Measurements from ENCODE around the gene MYO16.

The MYO16 gene

GRCh38 chr13:109226631-109227030 lies 597.2 kb downstream of the MYO16 start:
- Histone ChIP-seq H3K27ac (ENCODE audit: low read depth, low read length) (no peak overlapping the region), H3K36me3 (ENCODE audit: control insufficient read depth, insufficient read depth, low read length) (no peaks in the 10 kb centered on the region), H3K4me3 (ENCODE audit: low read depth, low read length) (no peak overlapping the region), H3K27me3 (ENCODE audit: control insufficient read depth, insufficient read depth, low read length) (no peaks in the 10 kb centered on the region), H3K9me3 (ENCODE audit: control insufficient read depth, insufficient read depth, low read length) (peaks cover 5% of the 10 kb centered on the region; the same call in 1 of the 2 replicates), H3K9ac (ENCODE audit: low read depth, low read length) (no peak overlapping the region), H3K4me1 (ENCODE audit: control insufficient read depth, insufficient read depth, low read length) (no peaks in the 10 kb centered on the region)

DNA sequence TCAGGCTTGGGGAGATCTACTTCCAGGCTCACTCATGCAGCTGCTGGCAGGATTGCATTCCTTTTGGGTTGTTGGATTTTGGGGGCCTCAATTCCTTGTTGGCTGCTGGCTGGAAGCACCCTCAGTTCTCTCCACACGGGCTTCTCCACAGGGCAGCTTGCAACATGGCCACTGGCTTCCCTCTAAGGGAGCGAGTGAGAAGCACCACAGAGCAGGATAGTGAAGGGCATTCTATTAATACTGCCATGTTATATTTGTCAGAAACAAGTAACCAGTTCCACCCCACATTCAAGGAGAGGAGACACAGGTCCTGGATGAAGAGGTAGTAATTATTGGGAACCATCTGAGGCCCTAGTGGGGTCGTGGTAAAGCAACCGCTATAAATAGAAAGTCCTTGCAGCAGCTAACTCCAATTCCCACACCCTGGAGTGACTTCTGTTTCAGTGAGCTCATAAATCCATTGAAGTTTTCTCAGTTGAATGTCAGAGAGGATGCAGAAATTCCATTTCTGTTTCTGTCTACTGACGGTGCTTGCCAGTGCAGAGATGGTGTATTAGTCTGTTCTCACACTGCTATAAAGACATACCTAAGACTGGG lies 598.0 kb downstream of the MYO16 start:
- no peak overlapping the region for H3K4me3 ChIP-seq (ENCODE audit: low read depth, low read length)
- H3K36me3 ChIP-seq (ENCODE audit: control insufficient read depth, insufficient read depth, low read length) = no peaks in the 10 kb centered on the region
- H3K27ac ChIP-seq (ENCODE audit: low read depth, low read length) = no peak overlapping the region

DNA sequence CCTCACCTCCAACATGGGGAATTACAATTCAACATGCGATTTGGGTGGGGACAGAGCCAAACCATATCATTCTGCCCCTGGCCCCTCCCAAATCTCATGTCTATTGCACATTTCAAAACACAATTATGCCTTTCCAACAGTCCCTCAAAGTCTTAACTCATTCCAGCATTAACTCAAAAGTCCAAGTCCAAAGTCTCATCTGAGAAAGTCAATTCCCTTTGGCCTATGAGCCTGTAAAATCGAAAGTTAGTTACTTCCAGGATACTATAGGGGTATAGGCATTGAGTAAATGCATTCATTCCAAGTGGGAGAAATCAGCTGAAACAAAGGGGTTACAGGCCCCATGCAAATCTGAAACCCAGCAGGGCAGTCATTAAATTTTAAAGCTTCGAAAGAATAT lies 598.8 kb downstream of the MYO16 start:
- Histone ChIP-seq H3K9me3 (ENCODE audit: control insufficient read depth, insufficient read depth, low read length) (peaks cover 5% of the 10 kb centered on the region; the same call in 1 of the 2 replicates), H3K27me3 (ENCODE audit: control insufficient read depth, insufficient read depth, low read length) (no peaks in the 10 kb centered on the region)

More for the DNA sequence above, 598.0 kb downstream of the MYO16 start:
- H3K9ac ChIP-seq (ENCODE audit: low read depth, low read length) = no peak overlapping the region
- H3K9me3 ChIP-seq (ENCODE audit: control insufficient read depth, insufficient read depth, low read length) = peaks cover 5% of the 10 kb centered on the region; the same call in 1 of the 2 replicates
- H3K27me3 ChIP-seq (ENCODE audit: control insufficient read depth, insufficient read depth, low read length) = no peaks in the 10 kb centered on the region
- no peaks in the 10 kb centered on the region for H3K4me1 ChIP-seq (ENCODE audit: control insufficient read depth, insufficient read depth, low read length)

GRCh38 chr13:109231888-109232287 lies 602.5 kb downstream of the MYO16 start:
- H3K27me3 ChIP-seq (ENCODE audit: control insufficient read depth, insufficient read depth, low read length) = no peaks in the 10 kb centered on the region
- H3K36me3 ChIP-seq (ENCODE audit: control insufficient read depth, insufficient read depth, low read length) = no peaks in the 10 kb centered on the region
- no peaks in the 10 kb centered on the region for H3K4me1 ChIP-seq (ENCODE audit: control insufficient read depth, insufficient read depth, low read length)
- H3K9ac ChIP-seq (ENCODE audit: low read depth, low read length) = no peak overlapping the region
- H3K9me3 ChIP-seq (ENCODE audit: control insufficient read depth, insufficient read depth, low read length) = peaks cover 5% of the 10 kb centered on the region; the same call in 1 of the 2 replicates
- H3K4me3 ChIP-seq (ENCODE audit: low read depth, low read length) = no peak overlapping the region
- H3K27ac ChIP-seq (ENCODE audit: low read depth, low read length) = no peak overlapping the region

More for the DNA sequence above, 598.8 kb downstream of the MYO16 start:
- no peaks in the 10 kb centered on the region for H3K36me3 ChIP-seq (ENCODE audit: control insufficient read depth, insufficient read depth, low read length)
- no peak overlapping the region for H3K4me3 ChIP-seq (ENCODE audit: low read depth, low read length)
- no peaks in the 10 kb centered on the region for H3K4me1 ChIP-seq (ENCODE audit: control insufficient read depth, insufficient read depth, low read length)
- no peak overlapping the region for H3K9ac ChIP-seq (ENCODE audit: low read depth, low read length)
- H3K27ac ChIP-seq (ENCODE audit: low read depth, low read length) = no peak overlapping the region

GRCh38 chr13:109233293-109233692 lies 603.9 kb downstream of the MYO16 start:
- Histone ChIP-seq H3K9ac (ENCODE audit: low read depth, low read length) (no peak overlapping the region), H3K4me1 (ENCODE audit: control insufficient read depth, insufficient read depth, low read length) (no peaks in the 10 kb centered on the region), H3K27me3 (ENCODE audit: control insufficient read depth, insufficient read depth, low read length) (no peaks in the 10 kb centered on the region), H3K27ac (ENCODE audit: low read depth, low read length) (no peak overlapping the region), H3K36me3 (ENCODE audit: control insufficient read depth, insufficient read depth, low read length) (no peaks in the 10 kb centered on the region), H3K4me3 (ENCODE audit: low read depth, low read length) (no peak overlapping the region), H3K9me3 (ENCODE audit: control insufficient read depth, insufficient read depth, low read length) (peaks cover 5% of the 10 kb centered on the region; the same call in 1 of the 2 replicates)

DNA sequence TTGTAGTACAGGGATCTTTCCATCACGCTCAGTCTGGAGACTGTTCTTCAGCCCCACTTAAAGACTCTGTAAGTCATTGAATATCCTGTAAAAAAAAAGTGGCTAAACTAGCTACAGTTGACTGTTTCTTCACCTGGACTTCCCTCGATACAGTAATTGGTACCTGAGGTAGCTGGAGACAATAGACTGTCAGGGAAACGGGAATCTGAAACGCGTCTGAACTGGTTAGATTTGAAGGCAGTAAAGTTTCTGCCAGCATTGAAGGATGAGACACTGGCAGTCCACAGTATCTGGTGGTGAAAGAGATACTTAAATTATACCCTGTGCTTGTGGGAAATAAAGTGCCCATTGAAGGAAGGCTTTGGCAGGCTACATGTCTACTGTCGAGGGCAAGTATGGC lies 606.5 kb downstream of the MYO16 start:
- H3K27me3 ChIP-seq (ENCODE audit: control insufficient read depth, insufficient read depth, low read length) = no peaks in the 10 kb centered on the region
- no peaks in the 10 kb centered on the region for H3K9me3 ChIP-seq (ENCODE audit: control insufficient read depth, insufficient read depth, low read length)
- H3K36me3 ChIP-seq (ENCODE audit: control insufficient read depth, insufficient read depth, low read length) = no peaks in the 10 kb centered on the region
- H3K4me1 ChIP-seq (ENCODE audit: control insufficient read depth, insufficient read depth, low read length) = no peaks in the 10 kb centered on the region
- H3K27ac ChIP-seq (ENCODE audit: low read depth, low read length) = no peak overlapping the region
- H3K9ac ChIP-seq (ENCODE audit: low read depth, low read length) = no peak overlapping the region
- no peak overlapping the region for H3K4me3 ChIP-seq (ENCODE audit: low read depth, low read length)

GRCh38 chr13:109241160-109241559 lies 611.7 kb downstream of the MYO16 start:
- H3K4me1 ChIP-seq (ENCODE audit: control insufficient read depth, insufficient read depth, low read length) = peaks cover 5% of the 10 kb centered on the region; the same call in 1 of the 2 replicates
- H3K4me3 ChIP-seq (ENCODE audit: low read depth, low read length) = no peak overlapping the region
- no peaks in the 10 kb centered on the region for H3K9me3 ChIP-seq (ENCODE audit: control insufficient read depth, insufficient read depth, low read length)
- H3K27ac ChIP-seq (ENCODE audit: low read depth, low read length) = no peak overlapping the region
- H3K36me3 ChIP-seq (ENCODE audit: control insufficient read depth, insufficient read depth, low read length) = no peaks in the 10 kb centered on the region
- no peaks in the 10 kb centered on the region for H3K27me3 ChIP-seq (ENCODE audit: control insufficient read depth, insufficient read depth, low read length)
- H3K9ac ChIP-seq (ENCODE audit: low read depth, low read length) = no peak overlapping the region

DNA sequence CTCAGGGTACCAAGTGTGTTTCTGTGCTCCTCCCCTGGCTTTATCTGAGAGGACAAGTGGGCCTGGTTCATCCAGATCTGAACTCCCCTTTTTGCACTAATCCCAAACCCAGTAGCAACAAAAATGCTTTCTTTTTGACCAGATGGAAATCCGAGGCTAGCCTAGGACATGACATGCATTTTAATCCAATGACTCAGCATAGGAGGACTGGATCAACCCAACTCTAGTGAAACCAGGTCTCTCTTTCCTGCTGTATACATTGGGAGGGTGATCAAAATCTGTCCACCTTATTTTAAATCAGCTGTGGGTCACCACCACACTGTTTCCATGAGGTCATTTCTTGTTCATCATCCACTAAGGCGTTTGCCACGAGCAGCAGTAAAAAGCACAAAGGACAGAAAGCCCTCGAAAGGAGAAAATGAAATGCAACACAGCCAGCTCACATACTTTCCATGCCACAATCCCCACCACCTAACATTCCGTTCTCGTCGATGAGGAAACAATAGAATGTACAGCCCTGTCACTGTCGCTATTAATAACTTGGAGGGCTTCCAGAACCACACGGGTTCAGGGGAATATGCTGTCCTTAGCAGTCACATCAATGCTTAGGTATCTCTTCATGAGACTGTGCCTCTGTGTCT lies 614.0 kb downstream of the MYO16 start:
- Histone ChIP-seq H3K27me3 (ENCODE audit: control insufficient read depth, insufficient read depth, low read length) (no peaks in the 10 kb centered on the region), H3K4me1 (ENCODE audit: control insufficient read depth, insufficient read depth, low read length) (peaks cover 5% of the 10 kb centered on the region; the same call in 1 of the 2 replicates), H3K9me3 (ENCODE audit: control insufficient read depth, insufficient read depth, low read length) (peaks cover 3% of the 10 kb centered on the region), H3K9ac (ENCODE audit: low read depth, low read length) (no peak overlapping the region), H3K4me3 (ENCODE audit: low read depth, low read length) (no peak overlapping the region), H3K36me3 (ENCODE audit: control insufficient read depth, insufficient read depth, low read length) (no peaks in the 10 kb centered on the region), H3K27ac (ENCODE audit: low read depth, low read length) (no peak overlapping the region)

DNA sequence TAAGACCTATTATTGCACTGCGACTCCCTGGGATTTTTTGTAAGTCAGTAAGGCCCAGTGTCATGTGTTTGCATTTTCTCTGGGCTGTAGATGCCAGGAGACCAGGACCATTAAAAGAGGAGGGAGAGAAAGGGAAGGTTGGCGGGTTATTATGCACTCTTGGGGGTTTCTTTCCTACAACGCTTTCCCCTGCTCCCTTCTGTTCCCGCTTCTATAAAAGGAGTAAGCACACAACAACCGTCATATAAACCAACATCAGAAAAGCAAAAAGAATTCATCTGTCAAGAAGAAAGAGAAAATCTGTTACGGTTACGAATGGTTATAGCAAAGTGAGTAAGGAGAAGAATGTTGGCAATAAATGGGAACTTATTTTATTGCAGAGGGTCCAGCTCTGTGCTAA lies 615.2 kb downstream of the MYO16 start:
- H3K9me3 ChIP-seq (ENCODE audit: control insufficient read depth, insufficient read depth, low read length) = peaks cover 3% of the 10 kb centered on the region
- H3K27me3 ChIP-seq (ENCODE audit: control insufficient read depth, insufficient read depth, low read length) = no peaks in the 10 kb centered on the region
- H3K27ac ChIP-seq (ENCODE audit: low read depth, low read length) = no peak overlapping the region
- no peak overlapping the region for H3K4me3 ChIP-seq (ENCODE audit: low read depth, low read length)
- H3K36me3 ChIP-seq (ENCODE audit: control insufficient read depth, insufficient read depth, low read length) = no peaks in the 10 kb centered on the region
- no peak overlapping the region for H3K9ac ChIP-seq (ENCODE audit: low read depth, low read length)
- H3K4me1 ChIP-seq (ENCODE audit: control insufficient read depth, insufficient read depth, low read length) = peaks cover 5% of the 10 kb centered on the region; the same call in 1 of the 2 replicates

GRCh38 chr13:109246001-109246400 lies 616.6 kb downstream of the MYO16 start:
- no peak overlapping the region for H3K9ac ChIP-seq (ENCODE audit: low read depth, low read length)
- no peaks in the 10 kb centered on the region for H3K27me3 ChIP-seq (ENCODE audit: control insufficient read depth, insufficient read depth, low read length)
- H3K9me3 ChIP-seq (ENCODE audit: control insufficient read depth, insufficient read depth, low read length) = peaks cover 3% of the 10 kb centered on the region
- no peak overlapping the region for H3K27ac ChIP-seq (ENCODE audit: low read depth, low read length)
- no peak overlapping the region for H3K4me3 ChIP-seq (ENCODE audit: low read depth, low read length)
- no peaks in the 10 kb centered on the region for H3K36me3 ChIP-seq (ENCODE audit: control insufficient read depth, insufficient read depth, low read length)
- H3K4me1 ChIP-seq (ENCODE audit: control insufficient read depth, insufficient read depth, low read length) = peaks cover 5% of the 10 kb centered on the region; the same call in 1 of the 2 replicates

GRCh38 chr13:109249780-109250528 lies 620.5 kb downstream of the MYO16 start:
- peaks cover 3% of the 10 kb centered on the region for H3K9me3 ChIP-seq (ENCODE audit: control insufficient read depth, insufficient read depth, low read length)
- peak overlapping the region; percentile 12 for H3K27ac ChIP-seq (ENCODE audit: low read depth, low read length)
- no peak overlapping the region for H3K9ac ChIP-seq (ENCODE audit: low read depth, low read length)

More at GRCh38 chr13:109249780-109250528, 620.5 kb downstream of the MYO16 start:
- Histone ChIP-seq H3K27me3 (ENCODE audit: control insufficient read depth, insufficient read depth, low read length) (no peaks in the 10 kb centered on the region), H3K36me3 (ENCODE audit: control insufficient read depth, insufficient read depth, low read length) (no peaks in the 10 kb centered on the region), H3K4me1 (ENCODE audit: control insufficient read depth, insufficient read depth, low read length) (no peaks in the 10 kb centered on the region), H3K4me3 (ENCODE audit: low read depth, low read length) (no peak overlapping the region)
